ENCODE results near the gene AFF3. TPM values are rescaled to one million over a fixed set of nuclear protein-coding genes. Genes with fewer than 3 reads are reported as not detected.

The AFF3 gene
- total and polyA plus RNA-seq, 2 of the 4 experiments (the other 2 are of a cell fraction), result 12.9 to 14.3 TPM

GRCh38 chr2:100104718-100105677, 37.4 kb downstream of the AFF3 start:
- BruUV-seq (replicated peaks), result no TSS peak
- Histone ChIP-seq H3K9me3 (ENCODE audit: control insufficient read depth, insufficient read depth, low read length) (no peaks in the 10 kb centered on the region), H3K9ac (ENCODE audit: low read depth, low read length) (peak overlapping the region; percentile 84), H3K4me3 (ENCODE audit: insufficient read depth, low read depth, low read length) (peak overlapping the region; percentile 46), H3K27ac (ENCODE audit: insufficient read depth, low read length) (peak overlapping the region; percentile 73), H2BK15ac (ENCODE audit: low read depth, low read length) (peak overlapping the region; percentile 78; the same call in 1 of the 3 replicates), H3K4me2 (ENCODE audit: low read depth, low read length) (peak overlapping the region; percentile 91), H4K5ac (ENCODE audit: low read depth, low read length) (peak overlapping the region; percentile 39), H3K4me1 (ENCODE audit: control insufficient read depth, insufficient read depth, low read length) (peaks cover 14% of the 10 kb centered on the region), H3K27me3 (ENCODE audit: control insufficient read depth, insufficient read depth, low read length) (no peaks in the 10 kb centered on the region), H4K20me1 (ENCODE audit: insufficient read depth, low read length) (no peaks in the 10 kb centered on the region), H4K91ac (ENCODE audit: insufficient read depth, low read depth, low read length) (peak overlapping the region; percentile 41), H3K9me1 (ENCODE audit: insufficient read depth, low read length) (peaks cover 3% of the 10 kb centered on the region; the same call in 1 of the 2 replicates), H4K8ac (ENCODE audit: low read depth in 2 of 2, low read length in 2 of 2) (peak overlapping the region; percentile 55 to 64), H2AFZ (replicated peaks; ENCODE audit: low read length, poor library complexity) (peak overlapping the region; percentile 87), H3K14ac (replicated peaks; ENCODE audit: low read depth, low read length) (peak overlapping the region; percentile 42), H2BK5ac (ENCODE audit: low read depth, low read length, poor library complexity, severe bottlenecking) (peak overlapping the region; percentile 51), H3K18ac (ENCODE audit: low read depth, low read length) (peak overlapping the region; percentile 52), H2BK120ac (ENCODE audit: low read depth, low read length) (peak overlapping the region; percentile 86), H2BK20ac (ENCODE audit: low read depth, low read length) (peak overlapping the region; percentile 69; the same call in 1 of the 2 replicates), H2AK9ac (replicated peaks; ENCODE audit: low read depth, low read length, poor library complexity) (peak overlapping the region; percentile 77), H3K23ac (ENCODE audit: low read depth, low read length) (peak overlapping the region; percentile 83), H2AK5ac (ENCODE audit: low read depth, low read length) (peak overlapping the region; percentile 7; the same call in 1 of the 2 replicates), H3K36me3 (ENCODE audit: control insufficient read depth, insufficient read depth, low read length) (no peaks in the 10 kb centered on the region), H3K56ac (ENCODE audit: extremely low read depth, insufficient read depth, low read length) (peak overlapping the region; percentile 70; the same call in 1 of the 2 replicates), H3K79me1 (ENCODE audit: low read depth in 1 of 2, low read length in 2 of 2) (peaks cover 0 to 10% of the 10 kb centered on the region in 2 experiments; a peak in 1 of 4 replicates), H3K4ac (ENCODE audit: low read depth, low read length) (peak overlapping the region; percentile 79)
- peak; percentile 78 for ATAC-seq (ENCODE audit: low read depth)
- no peak for TF ChIP-seq SMC3 (IDR thresholded peaks at IDR 0.05; ENCODE audit: low read depth, low read length)
- TF ChIP-seq RCOR1 (IDR thresholded peaks at IDR 0.05; ENCODE audit: insufficient replicate concordance, low read length), result no peak
- no peak for TF ChIP-seq RFX5 (IDR thresholded peaks at IDR 0.05; ENCODE audit: low read depth, low read length)
- peak; percentile 13; the same call in 1 of the 2 replicates for TF ChIP-seq MAZ (IDR thresholded peaks at IDR 0.05; ENCODE audit: borderline replicate concordance, low read depth, low read length)
- TF ChIP-seq USF2 (IDR thresholded peaks at IDR 0.05; ENCODE audit: low read depth, low read length), result no peak
- no peak for TF ChIP-seq RAD21 (IDR thresholded peaks at IDR 0.05; ENCODE audit: low read length)
- in situ Hi-C loops (cut with MboI; ENCODE audit: low sequenced_read_pairs) (no loop called here), dilution Hi-C loops (cut with HindIII; ENCODE audit: low sequenced_read_pairs, unreplicated experiment) (no loop called here), intact Hi-C loops (cut with micrococcal nuclease) (loop anchor here (5.0 kb wide), 2 partner anchors 93 to 127 kb away; no protein-coding TSS in a partner anchor)
- WGBS, 2 experiments (ENCODE audit: extremely low coverage in 2 of 2, insufficient read length in 1 of 2), result 1% methylated on average over 24 of the region's 119 CpGs; no CpG with 5 or more reads in 1 of the 2 experiments
- CTCF ChIA-PET, result interaction anchor here (0.6 to 2.0 kb wide), 2 partner anchors 12 to 398 kb away, joined by 4 to 7 read pairs; no protein-coding TSS in a partner anchor
- POLR2A ChIA-PET (ENCODE audit: unreplicated experiment), result no interaction called here
- DNase-seq, result peak; percentile 11

All from IMR-90 (cell line).